Stimulated activated CD4-positive, alpha-beta T cell treated with anti-CD3 and anti-CD28 coated beads, TNF-alpha, amount 100 ng/mL, for 1 hour (primary cell): ENCODE results near the gene SGSM2.

Experiments used
- DNase-seq, 3 donors: peaks; one replicate each; pipeline ENCODE4 v3.0.0-alpha.2; 2020; ENCODE audit warnings: low read depth in 3 of 3, low spot score in 1 of 3

SGSM2 gene

GRCh38 chr17:2337544-2338314 lies 428 bp downstream of the SGSM2 start:
- DNase-seq = peak in 1 of 3 donors; percentile 27

GRCh38 chr17:2338315-2338657 lies 985 bp downstream of the SGSM2 start:
- no peak for DNase-seq

- DNase-seq = no peak
Observed at GRCh38 chr17:2343421-2343820, 6.1 kb downstream of the SGSM2 start.

GRCh38 chr17:2344528-2344927 lies 7.2 kb downstream of the SGSM2 start:
- no peak for DNase-seq

- DNase-seq = no peak
Observed at GRCh38 chr17:2346475-2346874, 9.2 kb downstream of the SGSM2 start.

- no peak for DNase-seq
Observed at GRCh38 chr17:2347805-2348685, 10.7 kb downstream of the SGSM2 start.

- DNase-seq = no peak
Observed at GRCh38 chr17:2351269-2351668, 14.0 kb downstream of the SGSM2 start.

- DNase-seq = no peak
Observed at GRCh38 chr17:2354311-2354710, 17.0 kb downstream of the SGSM2 start.

GRCh38 chr17:2357237-2357636 lies 19.9 kb downstream of the SGSM2 start:
- DNase-seq = no peak

GRCh38 chr17:2357931-2358434 lies 20.7 kb downstream of the SGSM2 start:
- no peak for DNase-seq

- no peak for DNase-seq
Observed at GRCh38 chr17:2361010-2361760, 23.9 kb downstream of the SGSM2 start.

GRCh38 chr17:2362016-2362415 lies 24.7 kb downstream of the SGSM2 start:
- DNase-seq = no peak

GRCh38 chr17:2362416-2362815 lies 25.1 kb downstream of the SGSM2 start:
- DNase-seq = no peak

GRCh38 chr17:2362881-2363280 lies 25.6 kb downstream of the SGSM2 start:
- DNase-seq = no peak

- no peak for DNase-seq
Observed at GRCh38 chr17:2363318-2363717, 26.0 kb downstream of the SGSM2 start.

- no peak for DNase-seq
Observed at GRCh38 chr17:2363851-2364762, 26.8 kb downstream of the SGSM2 start.

GRCh38 chr17:2364763-2365116 lies 27.4 kb downstream of the SGSM2 start:
- no peak for DNase-seq

- no peak for DNase-seq
Observed at GRCh38 chr17:2365132-2365531, 27.8 kb downstream of the SGSM2 start.

- no peak for DNase-seq
Observed at GRCh38 chr17:2366747-2367494, 29.6 kb downstream of the SGSM2 start.

- no peak for DNase-seq
Observed at GRCh38 chr17:2368359-2368758, 31.1 kb downstream of the SGSM2 start.
